Calu3 (cell line): Measurements from ENCODE around the gene MCM3AP. TPM values are rescaled to one million over a fixed set of nuclear protein-coding genes. Genes with fewer than 3 reads are reported as not detected.
"Not testable (repeated sequence)": the region's sequence is repeated elsewhere in the genome, so short reads cannot be mapped to it uniquely, and the experiment has no call there.

ENCODE experiments used
- BruUV-seq: library from RNA; stranded (reverse); fragments of 400-500 nt; replicated peaks from 2 replicates; lab custom pipeline; 2021; lab: Mats Ljungman, UMichigan
- CTCF ChIA-PET: fragments of 300-600 bp; sonication (Branson Sonifier 250); formaldehyde crosslinking; loops from one replicate; lab custom pipeline; 2022; ENCODE audit warnings: antibody characterized with exemption; lab: Charles Lee
- DNase-seq: peaks from one replicate; pipeline ENCODE4 v3.0.0; 2022
- H3K27ac Mint-ChIP-seq: one replicate; pipeline ENCODE4 v1.8.0; 2022; ENCODE audit warnings: mixed read lengths; ENCODE audit not compliant: unreplicated experiment
- H3K27me3 Mint-ChIP-seq: one replicate; pipeline ENCODE4 v1.8.0; 2022; ENCODE audit warnings: mixed read lengths; ENCODE audit not compliant: unreplicated experiment
- H3K36me3 Mint-ChIP-seq: one replicate; pipeline ENCODE4 v1.8.0; 2022; ENCODE audit warnings: mild to moderate bottlenecking, moderate library complexity, mixed read lengths; ENCODE audit not compliant: insufficient read depth, unreplicated experiment
- H3K4me1 Mint-ChIP-seq: one replicate; pipeline ENCODE4 v1.8.0; 2022; ENCODE audit warnings: mild to moderate bottlenecking, low read depth, mixed read lengths; ENCODE audit not compliant: unreplicated experiment
- H3K4me3 Mint-ChIP-seq: one replicate; pipeline ENCODE4 v1.8.0; 2022; ENCODE audit warnings: mild to moderate bottlenecking, low read depth, moderate library complexity, mixed read lengths; ENCODE audit not compliant: unreplicated experiment
- H3K9me3 Mint-ChIP-seq: one replicate; pipeline ENCODE4 v1.8.0; 2022; ENCODE audit warnings: low read depth, mixed read lengths; ENCODE audit not compliant: unreplicated experiment
- CTCF ChIP-seq: fragments of 200-600 bp; IDR thresholded peaks from one replicate; pipeline ENCODE4 v1.8.0; 2022; ENCODE audit warnings: antibody characterized with exemption; ENCODE audit not compliant: unreplicated experiment
- intact Hi-C: fragments of 100-400 bp; cut with micrococcal nuclease; formaldehyde crosslinking; loops from one replicate; pipeline ENCODE4 v1.10.0; 2022; ENCODE audit not compliant: unreplicated experiment
- total RNA-seq: library from RNA; stranded (reverse); gene quantifications from 2 replicates; pipeline ENCODE4 v1.2.3, GENCODE V29; 2022

Gene MCM3AP
- total RNA-seq, 1 experiment from 2014 or later = 64.1 TPM

DNA sequence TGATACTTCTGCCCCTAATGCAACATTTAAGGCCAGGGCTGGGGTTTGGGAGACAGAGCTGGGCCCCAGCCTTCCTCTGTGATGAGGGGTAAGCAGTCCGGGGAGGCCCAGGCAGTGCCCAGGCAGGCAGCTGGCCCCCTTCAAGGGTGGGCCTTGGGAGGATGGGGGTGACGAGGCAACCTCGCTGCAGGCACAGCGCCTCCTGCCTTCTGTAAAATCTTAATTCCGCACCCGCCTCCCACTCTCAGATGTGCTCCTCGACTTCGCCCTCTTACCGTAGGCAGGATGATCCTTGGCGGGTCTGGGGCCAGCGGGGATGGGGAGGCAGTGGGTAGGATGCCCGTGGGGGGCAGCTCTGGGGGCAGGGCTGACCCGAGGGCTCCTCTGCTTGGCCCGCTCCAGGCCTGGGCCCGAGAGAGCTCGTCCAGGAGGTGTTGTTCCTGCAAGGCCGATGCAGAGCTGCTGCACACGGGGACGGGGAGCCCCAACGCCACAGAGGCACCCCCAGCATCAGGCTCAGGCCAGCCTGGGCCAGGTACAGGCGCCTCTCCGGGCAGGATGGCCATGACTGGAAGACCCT is 29.1 kb upstream of the MCM3AP start:
- no peak for TF ChIP-seq CTCF
- Mint-ChIP-seq H3K27me3 (no peaks in the 10 kb centered on the region), H3K4me3 (no peak overlapping the region), H3K9me3 (no peaks in the 10 kb centered on the region), H3K27ac (no peak overlapping the region), H3K36me3 (peaks cover 9% of the 10 kb centered on the region), H3K4me1 (no peaks in the 10 kb centered on the region)
- no TSS peak for BruUV-seq
- intact Hi-C loops = no loop called here
- DNase-seq = no peak
- CTCF ChIA-PET = no interaction called here

- no TSS peak for BruUV-seq
- no peak for DNase-seq
- no peak for TF ChIP-seq CTCF
- Mint-ChIP-seq H3K27me3 (no peaks in the 10 kb centered on the region), H3K4me1 (no peaks in the 10 kb centered on the region), H3K27ac (no peak overlapping the region), H3K4me3 (no peak overlapping the region), H3K36me3 (peaks cover 16% of the 10 kb centered on the region), H3K9me3 (no peaks in the 10 kb centered on the region)
- CTCF ChIA-PET = no interaction called here
- intact Hi-C loops = no loop called here
These were observed 27.5 kb upstream of the MCM3AP start for GRCh38 chr21:46312949-46313348.

- no peak for TF ChIP-seq CTCF
- intact Hi-C loops = no loop called here
- H3K27ac Mint-ChIP-seq = no peak overlapping the region
- CTCF ChIA-PET = no interaction called here
- H3K4me1 Mint-ChIP-seq = no peaks in the 10 kb centered on the region
- no peaks in the 10 kb centered on the region for H3K27me3 Mint-ChIP-seq
- peaks cover 18% of the 10 kb centered on the region for H3K36me3 Mint-ChIP-seq
- H3K4me3 Mint-ChIP-seq = no peak overlapping the region
- no TSS peak for BruUV-seq
- no peak for DNase-seq
- no peaks in the 10 kb centered on the region for H3K9me3 Mint-ChIP-seq
These were observed 26.2 kb upstream of the MCM3AP start for GRCh38 chr21:46311568-46311967.

DNA sequence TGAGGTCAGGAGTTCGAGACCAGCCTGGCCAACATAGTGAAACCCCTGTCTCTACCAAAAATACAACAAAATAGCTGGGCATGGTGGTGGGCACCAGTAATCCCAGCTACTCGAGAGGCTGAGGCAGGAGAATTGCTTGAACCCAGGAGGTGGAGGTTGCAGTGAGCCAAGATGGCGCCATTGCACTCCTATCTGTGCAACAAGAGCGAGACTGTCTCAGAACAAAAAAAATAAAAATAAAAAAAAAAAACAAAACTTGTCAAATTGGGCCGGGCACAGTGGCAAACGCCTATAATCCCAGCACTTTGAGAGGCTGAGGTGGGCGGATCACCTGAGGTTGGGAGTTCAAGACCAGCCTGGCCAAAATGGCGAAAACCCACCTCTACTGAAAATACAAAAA is 24.8 kb upstream of the MCM3AP start:
- H3K4me3 Mint-ChIP-seq, H3K27me3 Mint-ChIP-seq, BruUV-seq, DNase-seq, H3K4me1 Mint-ChIP-seq, intact Hi-C loops, H3K9me3 Mint-ChIP-seq, H3K27ac Mint-ChIP-seq: not testable (repeated sequence)
- H3K36me3 Mint-ChIP-seq = peaks cover 20% of the 10 kb centered on the region
- CTCF ChIA-PET = interaction anchor here (0.6 kb wide), 1 partner anchor 62 kb away, joined by 5 read pairs; no protein-coding TSS in a partner anchor

DNA sequence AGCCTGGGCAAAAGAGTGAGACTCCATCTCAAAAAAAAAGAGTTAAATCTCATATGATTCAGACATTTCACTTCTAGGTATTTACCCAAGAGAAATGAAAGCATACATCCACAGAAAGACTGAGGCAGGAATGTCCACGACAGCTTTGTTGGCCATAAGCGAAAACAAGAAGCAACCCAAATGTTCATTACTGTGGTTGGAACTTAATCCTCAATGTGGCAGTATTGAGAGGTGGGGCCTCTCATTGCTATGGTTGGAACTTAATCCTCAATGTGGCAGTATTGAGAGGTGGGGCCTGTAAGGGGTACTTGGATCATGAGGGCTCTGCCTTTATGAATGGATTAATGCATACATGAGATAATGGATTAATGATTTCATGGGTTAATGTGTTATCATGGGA is 23.0 kb upstream of the MCM3AP start:
- Mint-ChIP-seq H3K27me3 (no peaks in the 10 kb centered on the region), H3K4me1 (no peaks in the 10 kb centered on the region), H3K4me3 (no peak overlapping the region), H3K9me3 (no peaks in the 10 kb centered on the region), H3K36me3 (peaks cover 27% of the 10 kb centered on the region), H3K27ac (no peak overlapping the region)
- TF ChIP-seq CTCF = no peak
- no peak for DNase-seq
- BruUV-seq = no TSS peak
- intact Hi-C loops = no loop called here
- CTCF ChIA-PET = no interaction called here
